ENCODE data around the gene PSMC4.

GRCh38 chr19:39963898-39964297, 7.1 kb upstream of the PSMC4 start:
- no peak for TF ChIP-seq CTCF (IDR thresholded peaks at IDR 0.05)
- TF ChIP-seq ZFX (IDR thresholded peaks at IDR 0.05; ENCODE audit: borderline replicate concordance): no peak
